Activated CD8-positive, alpha-beta memory T cell treated with anti-CD3 and anti-CD28 coated beads, Interleukin-2, amount 50 U/mL, for 1 hour (primary cell): ENCODE measurements around the gene BBC3.
"Not testable (repeated sequence)": the region's sequence is repeated elsewhere in the genome, so short reads cannot be mapped to it uniquely, and the experiment has no call there.

Experiments
- DNase-seq: peaks from one replicate; pipeline ENCODE4 v3.0.0-alpha.2; 2020; ENCODE audit errors: extremely low read depth

Gene BBC3, protein sequence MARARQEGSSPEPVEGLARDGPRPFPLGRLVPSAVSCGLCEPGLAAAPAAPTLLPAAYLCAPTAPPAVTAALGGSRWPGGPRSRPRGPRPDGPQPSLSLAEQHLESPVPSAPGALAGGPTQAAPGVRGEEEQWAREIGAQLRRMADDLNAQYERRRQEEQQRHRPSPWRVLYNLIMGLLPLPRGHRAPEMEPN

DNA sequence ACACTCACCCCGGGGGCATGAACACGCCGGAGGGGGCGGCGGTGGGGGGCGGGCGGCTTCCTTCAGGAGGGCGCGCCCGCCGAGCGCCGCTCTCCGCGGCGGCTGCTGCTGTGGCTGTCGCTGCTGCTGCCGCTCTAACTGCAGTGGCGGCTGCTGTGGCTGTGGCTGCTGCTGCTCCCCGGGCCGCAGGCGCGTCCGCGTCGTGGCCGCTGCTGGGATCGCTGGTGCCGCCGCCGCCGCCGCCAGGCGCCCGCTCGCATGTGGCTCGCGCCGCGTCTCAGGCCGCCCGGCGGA is at the start of gene BBC3:
BBC3 (minus strand) TSS at position 279 of the 294 bp plus-strand sequence. CDS start 2,768 bp downstream, outside the sequence.
- no peak for DNase-seq

DNA sequence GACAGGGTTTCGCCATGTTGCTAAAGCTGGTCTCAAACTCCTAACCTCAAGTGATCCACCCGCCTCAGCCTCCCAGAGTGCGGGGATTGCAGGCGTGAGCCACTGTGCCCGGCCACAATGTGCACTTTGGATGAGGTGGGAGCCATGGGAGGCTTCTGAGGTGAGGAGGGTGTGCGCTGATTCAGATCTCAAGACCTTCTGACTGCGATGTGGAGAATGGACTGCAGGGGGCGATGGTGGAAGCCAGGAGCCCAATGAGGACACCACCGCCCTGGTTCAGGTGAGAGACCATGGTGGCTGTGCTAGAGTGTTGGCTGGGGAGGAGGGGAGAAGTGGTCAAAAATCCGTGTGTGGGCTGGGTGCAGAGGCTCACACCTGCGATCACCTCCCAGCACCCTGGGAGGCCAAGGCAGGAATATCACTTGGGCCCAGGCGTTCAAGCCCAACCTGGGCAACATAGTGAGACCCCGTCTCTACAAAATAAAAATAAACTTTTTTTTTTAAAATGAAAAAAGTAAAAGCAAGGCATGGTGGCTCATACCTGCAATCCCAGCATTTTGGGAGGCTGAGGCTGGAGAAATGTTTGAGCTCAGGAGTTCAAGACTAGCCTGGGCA is 49.3 kb upstream of the BBC3 start:
- no peak for DNase-seq

DNA sequence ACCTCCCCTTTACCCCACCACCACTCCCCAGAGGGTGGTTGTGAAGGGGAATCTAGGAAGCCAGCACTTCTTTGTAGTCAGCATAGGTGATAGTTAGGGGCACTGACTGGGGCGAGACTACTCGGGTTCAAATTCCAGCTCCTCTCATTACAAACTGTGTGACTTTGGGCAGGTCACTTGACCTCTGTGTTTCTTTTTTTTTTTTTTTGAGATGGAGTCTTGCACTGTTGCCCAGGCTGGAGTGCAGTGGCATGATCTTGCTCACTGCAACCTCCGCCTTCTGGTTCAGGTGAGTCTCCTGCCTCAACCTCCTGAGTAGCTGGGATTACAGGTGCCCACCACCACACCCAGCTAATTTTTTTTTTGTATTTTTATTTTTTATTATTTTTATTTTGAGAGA is 45.5 kb upstream of the BBC3 start:
- DNase-seq: not testable (repeated sequence)

DNA sequence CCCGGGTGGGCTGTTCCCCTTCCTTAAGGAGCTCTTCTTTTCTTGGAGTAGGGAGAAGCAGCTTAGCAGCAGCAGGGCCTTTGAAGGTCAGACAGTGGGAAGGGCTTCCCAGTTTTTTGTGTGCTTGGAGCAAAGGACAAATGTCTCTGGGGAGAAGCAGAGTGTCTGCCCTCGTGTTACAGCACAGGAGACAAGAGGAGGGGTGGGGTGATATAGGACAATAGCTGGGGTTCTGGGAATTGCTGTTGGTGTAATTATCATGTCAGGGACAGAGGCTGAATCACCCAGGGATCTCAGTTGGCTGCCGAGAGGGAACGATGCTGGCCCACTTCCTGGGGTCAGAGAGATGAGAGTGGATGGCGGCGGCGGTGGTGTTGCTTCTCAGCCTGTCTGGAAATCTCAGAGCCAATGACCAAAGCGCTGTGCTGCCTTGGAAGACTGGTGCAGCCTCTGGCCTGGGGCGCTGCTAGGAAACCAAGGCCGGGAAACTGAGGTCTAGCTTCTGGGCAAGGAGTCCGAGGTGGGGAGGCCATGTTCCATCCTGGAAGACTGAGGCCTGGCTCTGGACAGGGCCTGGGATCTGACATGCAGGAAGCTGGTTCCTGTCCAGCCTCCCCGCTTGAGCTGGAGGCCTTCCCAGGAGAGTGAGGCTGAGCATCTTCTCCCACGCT is 44.9 kb upstream of the BBC3 start:
- DNase-seq: no peak

DNA sequence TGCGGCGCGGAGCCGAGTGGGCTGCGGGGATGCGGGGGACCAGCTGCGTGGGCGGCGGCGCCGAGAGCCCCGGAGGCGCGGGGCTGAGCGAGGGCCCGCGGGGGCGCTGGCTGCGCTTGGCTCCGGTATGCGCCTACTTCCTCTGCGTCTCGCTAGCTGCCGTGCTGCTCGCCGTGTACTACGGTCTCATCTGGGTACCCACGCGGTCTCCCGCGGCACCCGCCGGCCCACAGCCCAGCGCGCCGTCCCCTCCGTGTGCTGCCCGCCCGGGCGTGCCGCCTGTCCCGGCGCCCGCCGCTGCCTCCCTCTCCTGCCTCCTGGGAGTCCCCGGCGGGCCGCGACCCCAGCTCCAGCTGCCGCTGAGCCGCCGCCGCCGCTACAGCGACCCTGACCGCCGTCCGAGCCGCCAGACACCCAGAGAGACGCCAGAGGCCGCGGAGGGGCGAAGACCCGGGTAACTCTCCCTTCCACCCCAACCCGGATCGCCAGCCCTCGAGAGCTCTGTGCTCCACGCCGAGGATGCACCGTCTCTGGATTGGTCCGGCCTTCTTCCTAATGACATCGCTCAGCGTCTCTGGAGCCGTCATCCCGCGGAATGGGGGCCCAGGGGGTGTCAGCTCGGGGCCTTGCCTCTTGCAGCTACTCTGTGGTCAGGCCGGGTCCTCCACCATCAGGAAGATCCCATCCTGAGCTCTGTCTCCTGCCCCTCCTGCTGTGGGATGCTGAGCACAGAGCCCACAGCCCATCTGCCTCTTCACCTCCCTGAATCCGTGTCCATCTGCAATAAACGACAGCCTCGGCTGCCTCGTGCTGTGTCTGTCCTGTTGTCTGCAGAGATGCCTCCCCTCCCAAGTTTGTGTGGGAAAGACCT is 44.1 kb upstream of the BBC3 start:
- no peak for DNase-seq

DNA sequence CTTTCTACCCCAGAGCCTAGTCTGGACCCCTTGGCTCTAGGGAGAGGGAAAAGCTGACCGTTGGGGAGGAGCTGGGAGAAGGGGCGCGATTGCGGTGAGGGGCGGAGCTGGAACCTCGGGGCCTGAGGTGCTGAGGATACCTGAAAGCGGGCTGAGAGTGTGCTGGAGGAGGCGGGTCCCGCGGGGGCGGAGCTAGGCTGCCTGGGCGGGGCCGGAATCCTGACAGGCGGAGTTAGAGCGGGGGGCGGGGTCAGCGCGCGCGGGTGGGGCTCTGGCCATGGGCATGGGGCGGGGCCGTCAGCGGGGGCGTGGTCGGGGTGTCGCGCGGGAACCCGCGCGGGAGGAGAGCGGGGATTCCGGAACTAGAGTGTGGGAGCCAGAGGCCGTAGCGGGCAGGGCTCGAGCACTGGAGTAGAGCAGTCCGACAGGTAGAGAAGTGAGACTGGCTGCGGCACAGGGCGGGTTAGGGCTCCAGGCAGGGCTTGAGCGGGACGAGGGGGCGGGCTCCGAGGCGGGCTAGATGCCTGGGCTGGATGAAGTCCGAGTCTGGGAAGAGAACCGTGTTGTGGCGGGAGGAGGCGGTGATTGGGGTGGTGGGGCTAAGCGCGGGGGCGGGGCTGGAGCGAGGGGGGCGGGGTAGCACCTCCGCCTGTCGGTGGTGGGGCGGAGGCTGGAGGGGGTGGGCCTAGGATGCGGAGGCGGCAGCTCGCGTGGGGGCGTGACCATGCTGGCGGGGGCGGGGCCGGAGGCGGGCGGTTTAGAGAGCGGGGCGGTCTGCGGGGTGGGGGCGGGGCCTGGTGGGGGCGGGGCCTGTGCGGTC is 43.3 kb upstream of the BBC3 start, which contains the start of gene INAFM1:
INAFM1 (plus strand) TSS at position 815 of the 820 bp plus-strand sequence. CDS start 35 bp downstream, outside the sequence.
- DNase-seq: peak; percentile 98

DNA sequence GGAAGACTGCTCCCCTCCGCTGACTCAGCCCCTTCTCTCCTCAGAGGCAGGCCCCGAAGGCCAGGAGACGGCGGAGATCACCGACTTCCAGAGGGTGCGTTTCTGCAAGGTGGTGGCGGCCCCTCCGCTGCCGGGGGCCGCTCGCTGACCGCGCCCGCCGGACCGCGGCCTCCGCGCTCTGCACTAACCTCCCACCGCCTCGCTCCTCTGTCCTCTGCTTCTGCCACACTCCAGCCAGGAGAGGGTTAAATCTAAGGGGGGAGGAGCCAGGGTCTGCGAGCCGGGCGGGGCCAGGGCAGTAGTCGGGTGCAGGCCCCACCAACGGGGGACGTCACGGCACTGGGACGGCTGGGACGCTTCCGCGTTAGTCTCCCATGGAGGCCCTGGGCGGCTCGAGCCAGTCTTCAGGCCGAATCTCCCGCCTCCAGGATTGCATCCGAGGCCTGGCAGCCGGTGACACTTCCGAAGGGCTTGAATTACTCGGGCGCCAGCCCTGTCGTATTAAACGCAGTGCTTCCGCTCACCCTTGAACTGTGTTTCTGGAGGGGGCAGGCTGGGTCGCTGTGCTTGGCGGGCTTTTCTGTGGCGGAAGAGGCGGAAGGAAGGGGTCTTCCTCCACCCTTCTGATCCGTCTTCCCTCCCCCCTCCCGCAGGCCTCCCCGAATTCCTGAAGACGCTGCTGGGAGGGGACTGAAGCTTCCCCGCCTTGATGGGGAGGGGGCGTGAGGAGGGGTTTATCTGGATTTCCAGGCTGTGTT is 42.5 kb upstream of the BBC3 start:
- DNase-seq: peak; percentile 71

DNA sequence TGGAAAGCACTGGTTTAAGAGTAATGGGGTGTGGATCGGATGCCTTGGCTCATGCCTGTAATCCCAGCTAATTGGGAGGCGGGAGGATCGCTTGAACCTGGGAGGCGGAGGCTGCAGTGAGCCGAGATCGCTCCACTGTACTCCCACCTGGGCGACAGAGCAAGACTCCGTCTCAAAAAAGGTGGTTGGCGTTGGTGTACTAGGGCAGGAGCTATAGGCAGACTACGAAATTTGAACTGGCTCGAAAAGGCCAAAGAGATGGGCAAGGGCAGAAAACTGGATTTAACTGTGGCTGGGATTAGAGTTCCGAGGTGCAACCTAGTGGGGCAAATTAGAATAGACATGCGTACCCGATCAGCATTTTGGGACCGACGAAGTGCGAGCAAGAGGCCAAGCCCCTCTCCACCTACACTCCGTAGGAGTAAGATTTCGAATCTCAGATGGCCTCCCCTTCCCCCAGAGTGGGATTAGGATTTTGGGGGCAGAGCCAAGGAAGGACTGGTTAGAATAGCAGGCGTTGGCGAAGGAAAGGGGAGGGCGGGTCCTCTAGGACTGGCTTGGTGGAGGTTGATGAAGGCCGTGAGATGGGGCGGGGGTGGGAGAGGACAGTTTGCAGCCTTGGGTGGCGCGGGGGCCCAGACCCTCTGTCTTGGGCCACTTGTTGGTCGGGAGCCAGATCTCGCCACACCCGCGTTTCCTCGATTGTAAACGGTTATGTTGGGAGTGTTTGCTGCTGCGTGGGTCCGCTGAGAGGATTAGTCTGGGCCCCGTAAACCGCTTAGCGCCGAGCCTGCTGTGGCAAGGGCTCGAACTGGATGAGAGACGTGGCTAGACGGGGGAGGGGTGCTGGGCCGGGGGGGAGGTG is 41.7 kb upstream of the BBC3 start:
- DNase-seq: no peak

DNA sequence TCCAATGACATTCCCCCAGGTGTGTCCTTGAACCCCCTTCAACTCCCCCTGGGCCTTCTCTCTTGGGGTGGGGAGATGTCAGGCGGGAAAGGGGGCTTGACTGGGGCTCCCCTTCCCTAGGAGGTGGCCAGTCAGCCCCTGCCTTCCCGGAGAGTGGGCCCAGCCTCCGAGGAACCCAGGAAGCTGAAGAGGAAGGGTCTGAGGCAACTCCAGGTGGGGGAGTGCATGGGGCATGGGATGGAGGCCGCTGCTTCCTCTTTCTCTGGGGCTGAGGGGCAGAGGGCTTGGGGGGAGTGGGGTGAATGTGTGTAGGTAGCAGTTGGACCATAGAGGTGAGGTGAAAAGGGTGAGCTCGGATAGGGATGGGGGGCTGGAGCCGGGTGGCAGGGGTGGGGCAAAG is 41.0 kb upstream of the BBC3 start:
- DNase-seq: no peak

DNA sequence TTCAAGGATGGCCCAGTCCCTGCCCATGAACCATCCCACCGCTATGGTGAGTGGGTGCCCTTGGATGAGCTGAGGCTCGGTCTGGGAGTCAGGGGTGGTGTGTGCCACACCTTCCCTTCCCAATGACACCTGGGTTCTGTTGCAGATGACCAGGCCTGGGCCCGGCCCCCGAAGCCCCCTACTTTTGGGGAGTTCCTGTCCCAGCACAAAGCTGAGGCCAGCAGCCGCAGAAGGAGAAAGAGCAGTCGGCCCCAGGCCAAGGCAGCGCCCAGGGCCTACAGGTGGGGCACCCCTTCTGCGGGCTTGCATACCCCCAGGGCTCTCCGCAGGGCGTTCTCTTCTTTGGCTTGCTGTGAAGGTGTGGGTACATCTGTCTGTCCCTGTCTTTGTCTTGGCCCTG is 39.4 kb upstream of the BBC3 start:
- no peak for DNase-seq

DNA sequence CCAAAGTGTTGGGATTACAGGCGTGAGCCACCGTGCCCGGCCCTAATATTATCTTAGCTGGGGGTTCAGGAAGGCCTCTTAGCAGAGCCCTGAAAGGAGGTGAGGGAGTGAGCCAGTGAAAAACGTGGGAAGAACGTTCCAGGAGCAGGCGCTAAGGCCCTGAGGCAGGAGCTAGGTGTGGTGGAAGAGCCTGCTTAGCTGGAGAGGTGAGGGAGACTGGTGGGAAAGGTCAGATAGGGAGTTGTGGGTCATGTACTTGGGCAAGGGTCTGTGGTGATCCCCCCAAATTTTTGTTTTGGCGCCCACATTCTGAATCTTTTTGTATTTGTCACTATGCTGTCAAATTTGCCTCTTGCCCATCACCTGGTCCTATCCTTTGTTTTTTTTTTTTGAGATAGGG is 38.6 kb upstream of the BBC3 start:
- DNase-seq: no peak

DNA sequence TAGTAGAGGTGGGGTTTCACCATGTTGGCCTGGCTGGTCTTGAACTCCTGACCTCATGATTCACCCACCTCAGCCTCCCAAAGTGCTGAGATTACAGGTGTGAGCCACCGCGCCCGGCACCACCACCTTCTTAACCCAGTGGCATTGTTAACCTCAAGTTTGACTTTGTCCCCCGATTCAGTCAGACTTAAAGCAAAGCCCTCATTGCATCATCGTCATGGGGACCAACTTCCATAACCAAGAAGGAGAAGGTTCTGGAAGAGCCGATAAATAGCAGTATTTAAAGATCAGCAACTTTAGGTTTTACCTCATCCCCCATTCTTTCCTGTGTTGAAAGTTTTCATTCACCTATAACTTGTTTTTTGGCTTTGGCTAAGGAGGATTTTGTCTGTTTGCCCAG is 37.0 kb upstream of the BBC3 start:
- DNase-seq: no peak

DNA sequence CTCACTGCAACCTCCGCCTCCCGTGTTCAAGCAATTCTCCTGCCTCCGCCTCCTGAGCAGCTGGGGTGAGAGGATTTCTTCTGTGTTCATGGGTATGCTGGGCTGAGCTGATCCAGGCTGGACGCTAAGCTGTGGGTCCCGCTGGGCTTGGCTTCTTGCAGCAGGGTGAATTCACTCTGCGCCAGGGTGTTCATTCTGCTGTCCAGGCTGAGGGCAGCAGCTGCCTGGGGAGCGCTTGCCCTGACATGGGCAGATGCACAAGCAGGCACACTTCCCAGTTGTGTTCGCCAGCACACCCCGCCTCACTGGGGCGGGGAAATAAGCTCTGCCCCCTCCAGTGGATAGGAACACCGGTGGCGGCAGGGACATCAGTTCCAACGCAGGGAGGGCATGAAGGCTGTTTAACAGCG is 36.4 kb upstream of the BBC3 start:
- no peak for DNase-seq

DNA sequence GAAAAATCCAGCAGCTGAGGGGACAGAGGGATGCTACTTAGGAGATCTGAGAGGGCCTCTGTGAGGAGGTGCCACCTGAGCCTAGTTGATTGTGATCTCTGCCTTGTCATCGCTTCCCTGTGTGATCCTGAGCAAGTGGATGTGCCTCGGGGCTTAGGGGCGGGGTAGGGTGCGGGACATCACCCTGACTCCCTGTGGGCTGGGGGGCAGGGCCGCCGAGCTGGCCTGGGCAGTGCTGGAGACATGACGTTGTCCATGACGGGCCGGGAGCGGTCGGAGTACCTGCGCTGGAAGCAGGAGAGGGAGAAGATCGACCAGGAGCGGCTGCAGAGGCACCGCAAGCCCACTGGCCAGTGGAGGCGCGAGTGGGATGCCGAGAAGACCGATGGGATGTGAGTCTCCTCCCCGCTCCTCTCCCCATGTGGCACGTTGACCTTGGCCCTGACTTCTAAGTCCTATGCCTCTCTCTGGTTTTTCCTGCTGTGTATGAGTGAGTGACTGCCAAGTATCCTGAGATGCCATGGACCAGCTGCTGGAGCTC is 35.5 kb upstream of the BBC3 start:
- no peak for DNase-seq

DNA sequence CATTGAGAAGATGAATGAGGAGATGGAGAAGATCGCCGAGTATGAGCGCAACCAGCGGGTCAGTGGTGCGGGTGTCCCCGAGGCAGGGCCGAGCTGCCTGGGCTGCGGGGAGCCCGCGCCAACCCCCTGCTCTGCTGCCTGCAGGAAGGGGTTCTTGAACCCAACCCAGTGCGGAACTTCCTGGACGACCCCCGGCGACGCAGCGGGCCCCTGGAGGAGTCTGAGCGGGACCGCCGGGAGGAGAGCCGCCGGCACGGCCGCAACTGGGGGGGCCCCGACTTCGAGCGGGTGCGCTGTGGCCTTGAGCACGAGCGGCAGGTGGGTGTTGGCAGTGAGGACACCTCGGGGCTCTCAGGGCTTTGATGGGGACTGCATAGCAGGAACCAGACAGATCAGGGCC is 33.6 kb upstream of the BBC3 start:
- DNase-seq: no peak

DNA sequence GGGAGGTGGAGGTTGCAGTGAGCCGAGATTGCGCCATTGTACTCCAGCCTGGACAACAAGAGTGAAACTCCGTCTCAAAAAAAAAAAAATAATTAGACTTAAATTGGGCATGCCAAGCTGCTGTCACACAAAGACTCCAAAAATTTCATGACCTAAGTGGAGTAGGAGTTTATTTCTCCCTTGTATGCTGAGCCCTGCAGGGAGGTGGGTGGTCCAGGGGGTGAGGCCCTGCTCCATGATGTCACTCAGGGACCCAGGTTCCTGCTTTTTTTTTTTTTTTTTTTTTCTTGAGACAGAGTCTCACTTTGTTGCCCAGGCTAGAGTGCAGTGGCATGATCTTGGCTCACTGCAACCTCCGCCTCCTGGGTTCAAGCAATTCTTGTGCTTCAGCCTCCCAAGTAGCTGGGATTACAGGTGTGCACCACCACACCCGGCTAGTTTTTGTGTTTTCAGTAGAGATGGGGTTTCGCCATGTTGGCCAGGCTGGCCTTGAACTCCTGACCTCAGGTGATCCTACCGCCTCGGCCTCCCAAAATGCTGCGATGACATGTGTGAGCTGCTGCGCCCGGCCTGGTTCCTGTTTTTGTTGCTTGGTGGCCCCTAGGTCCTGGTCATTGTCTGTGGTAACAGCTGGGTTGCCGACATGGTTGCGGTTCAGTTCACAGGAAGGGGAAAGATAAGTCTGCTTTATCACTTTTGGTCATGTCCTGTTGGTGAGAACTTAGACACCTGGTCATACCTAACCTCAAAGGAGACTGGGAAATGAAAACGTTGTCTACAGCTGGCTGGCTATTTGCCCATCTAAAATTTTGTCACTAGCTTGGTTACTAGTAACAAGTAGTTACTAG is 31.2 kb upstream of the BBC3 start:
- DNase-seq: not testable (repeated sequence)

DNA sequence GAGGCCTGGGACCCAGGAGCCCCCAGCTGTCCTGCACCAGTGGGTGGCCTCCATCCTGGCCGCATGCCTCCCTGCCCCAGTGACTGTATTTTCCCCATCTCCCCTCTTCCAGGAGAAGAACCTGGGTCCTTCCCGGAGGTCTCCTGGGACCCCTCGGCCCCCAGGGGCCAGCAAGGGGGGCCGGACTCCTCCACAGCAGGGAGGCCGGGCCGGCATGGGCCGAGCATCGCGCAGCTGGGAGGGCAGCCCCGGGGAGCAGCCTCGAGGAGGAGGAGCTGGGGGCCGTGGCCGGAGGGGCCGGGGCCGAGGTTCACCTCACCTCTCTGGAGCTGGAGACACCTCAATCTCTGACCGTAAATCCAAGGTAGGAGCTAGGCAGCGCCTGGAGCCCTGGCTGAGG is 29.5 kb upstream of the BBC3 start:
- no peak for DNase-seq

DNA sequence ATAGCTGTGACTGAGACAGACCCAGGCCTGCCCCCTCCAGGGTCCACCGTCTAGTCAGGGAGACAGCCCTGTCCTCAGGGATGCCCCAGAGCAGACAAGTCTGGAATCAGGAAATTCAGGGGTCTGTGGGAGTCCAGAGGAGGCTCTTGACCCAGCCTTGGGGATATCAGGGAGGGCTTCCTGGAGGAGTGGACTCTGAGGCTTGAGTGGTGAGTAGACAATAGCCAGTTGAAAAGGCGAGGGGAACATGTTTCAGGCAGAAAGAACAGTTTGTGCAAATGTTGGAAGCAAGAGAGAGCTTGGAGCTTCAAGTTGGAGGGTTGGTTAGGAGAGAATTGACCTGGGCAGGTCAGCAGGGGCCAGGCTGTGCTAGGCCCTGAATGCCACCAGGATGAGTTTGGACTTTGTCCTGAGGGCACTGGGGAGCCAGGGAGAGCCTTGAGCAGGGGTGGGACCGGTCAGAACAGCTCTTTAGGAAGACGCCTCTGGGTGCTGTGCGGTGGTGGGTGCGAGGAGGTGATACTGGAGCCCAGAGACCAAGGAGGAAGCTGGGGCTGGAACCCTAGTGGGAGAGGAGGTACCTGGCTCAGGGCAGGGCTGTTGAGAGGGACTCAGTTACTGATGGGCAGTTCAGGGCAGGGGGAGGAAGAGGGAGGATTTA is 28.0 kb upstream of the BBC3 start:
- DNase-seq: no peak
